HG03025 (cell line): Measurements from ENCODE around the gene STIM1.

Experiments used
- ATAC-seq: cut with Tn5 transposase; IDR thresholded peaks from one replicate; pipeline ENCODE4 v1.9.1; 2021; ENCODE audit warnings: mild to moderate bottlenecking, moderate library complexity; ENCODE audit not compliant: unreplicated experiment, low FRiP score

The STIM1 gene

GRCh38 chr11:3944198-3944597, 88.7 kb downstream of the STIM1 start:
- ATAC-seq = no peak

- no peak for ATAC-seq
Measured at GRCh38 chr11:3946455-3947017, 91.1 kb downstream of the STIM1 start.

- ATAC-seq = peak; percentile 64
Measured at GRCh38 chr11:3947061-3947460, 91.6 kb downstream of the STIM1 start.

GRCh38 chr11:3949125-3949524, 93.7 kb downstream of the STIM1 start:
- peak; percentile 69 for ATAC-seq

GRCh38 chr11:3950996-3951660, 95.7 kb downstream of the STIM1 start:
- ATAC-seq = no peak

- no peak for ATAC-seq
Measured at GRCh38 chr11:3952715-3953114, 97.3 kb downstream of the STIM1 start.

GRCh38 chr11:3953327-3953726, 97.9 kb downstream of the STIM1 start:
- ATAC-seq = no peak

GRCh38 chr11:3954448-3955298, 99.2 kb downstream of the STIM1 start:
- ATAC-seq = no peak

GRCh38 chr11:3955299-3955665, 99.8 kb downstream of the STIM1 start:
- ATAC-seq = no peak

GRCh38 chr11:3956038-3956437, 100.6 kb downstream of the STIM1 start:
- no peak for ATAC-seq

- no peak for ATAC-seq
Measured at GRCh38 chr11:3956748-3957147, 101.3 kb downstream of the STIM1 start.

GRCh38 chr11:3957437-3957836, 102.0 kb downstream of the STIM1 start:
- ATAC-seq = no peak

GRCh38 chr11:3958281-3958680, 102.8 kb downstream of the STIM1 start:
- ATAC-seq = no peak

- no peak for ATAC-seq
Measured at GRCh38 chr11:3959015-3959902, 103.8 kb downstream of the STIM1 start.

GRCh38 chr11:3959903-3960265, 104.4 kb downstream of the STIM1 start:
- no peak for ATAC-seq

GRCh38 chr11:3962406-3962840, 107.0 kb downstream of the STIM1 start:
- no peak for ATAC-seq

- ATAC-seq = no peak
Measured at GRCh38 chr11:3964056-3964455, 108.6 kb downstream of the STIM1 start.

GRCh38 chr11:3964935-3965604, 109.6 kb downstream of the STIM1 start:
- no peak for ATAC-seq

- ATAC-seq = no peak
Measured at GRCh38 chr11:3967695-3968094, 112.2 kb downstream of the STIM1 start.

GRCh38 chr11:3969200-3969599, 113.7 kb downstream of the STIM1 start:
- no peak for ATAC-seq
